ENCODE measurements around the gene MTA3. TPM values are rescaled to one million over a fixed set of nuclear protein-coding genes. Genes with fewer than 3 reads are reported as not detected.

MTA3 gene
- total RNA-seq, 4 donors from 2014 or later: 6.6 to 21.6 (median 9.5) TPM

- peaks cover 30 to 32% of the 10 kb centered on the region in 2 donors for H3K4me1 ChIP-seq
- no peak for DNase-seq
- no peaks in the 10 kb centered on the region for H3K27me3 ChIP-seq
- H3K36me3 ChIP-seq: no peaks in the 10 kb centered on the region
- TF ChIP-seq POLR2A (IDR thresholded peaks at IDR 0.05): no peak
- no peak for TF ChIP-seq CTCF (IDR thresholded peaks at IDR 0.05 in 4 of 5, conservative IDR thresholded peaks at IDR 0.05 in 1 of 5)
- no peak for ATAC-seq
- no peak overlapping the region for H3K4me3 ChIP-seq
- no peaks in the 10 kb centered on the region for H3K9me3 ChIP-seq
- intact Hi-C loops (cut with DNase I; ENCODE audit: low total_unique reads) (loop anchor here (10.0 kb wide), 1 partner anchor 681 kb away; no protein-coding TSS in a partner anchor), in situ Hi-C loops (cut with MboI; ENCODE audit: low sequenced_read_pairs in 4 of 4) (no loop called here)
- peak overlapping the region in 2 of 4 donors; percentile 88 to 93 for H3K27ac ChIP-seq
Measured at GRCh38 chr2:42756150-42756775, 187.8 kb downstream of the MTA3 start.

DNA sequence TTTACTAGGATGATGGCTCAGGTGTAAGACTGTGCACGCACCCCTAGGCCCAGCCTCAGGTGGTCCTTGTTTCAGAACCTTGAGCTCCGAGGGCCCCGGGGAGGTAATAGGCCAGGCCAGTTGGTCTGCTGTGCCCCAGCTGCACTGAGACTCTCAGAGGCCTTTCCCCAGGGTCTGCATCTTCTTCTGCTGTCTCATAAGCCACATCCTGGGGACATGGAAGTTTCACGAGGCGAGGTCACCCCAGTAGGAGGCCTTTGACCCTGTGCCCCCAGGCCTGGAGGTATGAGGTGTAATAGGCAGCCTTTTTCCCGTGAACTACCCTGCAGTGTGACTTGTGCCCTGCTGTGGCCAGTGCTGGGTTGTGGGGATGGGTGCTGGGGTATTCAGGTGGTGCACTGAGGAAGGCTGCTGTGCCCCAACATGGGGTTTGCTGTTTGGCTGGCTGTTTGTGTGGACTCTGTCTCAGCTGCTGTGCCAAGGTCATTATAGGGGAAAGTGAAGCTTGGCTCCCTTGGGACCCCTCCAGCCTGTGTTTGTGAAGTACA is 188.6 kb downstream of the MTA3 start:
- H3K27me3 ChIP-seq: no peaks in the 10 kb centered on the region
- no peak overlapping the region for H3K27ac ChIP-seq
- intact Hi-C loops (cut with DNase I; ENCODE audit: low total_unique reads): loop anchor here (10.0 kb wide), 1 partner anchor 682 kb away; no protein-coding TSS in a partner anchor
- peaks cover 30 to 32% of the 10 kb centered on the region in 2 donors for H3K4me1 ChIP-seq
- H3K9me3 ChIP-seq: no peaks in the 10 kb centered on the region
- no peak overlapping the region for H3K4me3 ChIP-seq
- no peaks in the 10 kb centered on the region for H3K36me3 ChIP-seq
- in situ Hi-C loops (cut with MboI; ENCODE audit: low sequenced_read_pairs in 4 of 4): no loop called here
- no peak for TF ChIP-seq CTCF (IDR thresholded peaks at IDR 0.05 in 4 of 5, conservative IDR thresholded peaks at IDR 0.05 in 1 of 5)
- no peak for TF ChIP-seq POLR2A (IDR thresholded peaks at IDR 0.05)
- no peak for DNase-seq
- no peak for ATAC-seq

- in situ Hi-C loops (cut with MboI; ENCODE audit: low sequenced_read_pairs in 4 of 4): no loop called here
- Histone ChIP-seq H3K4me3 (no peak overlapping the region), H3K27ac (no peak overlapping the region), H3K4me1 (peaks cover 27% of the 10 kb centered on the region in 2 donors), H3K36me3 (no peaks in the 10 kb centered on the region), H3K27me3 (no peaks in the 10 kb centered on the region), H3K9me3 (no peaks in the 10 kb centered on the region)
- DNase-seq (no peak), ATAC-seq (no peak)
- intact Hi-C loops (cut with DNase I; ENCODE audit: low total_unique reads): loop anchor here (10.0 kb wide), 1 partner anchor 683 kb away; no protein-coding TSS in a partner anchor
- no peak for TF ChIP-seq POLR2A (IDR thresholded peaks at IDR 0.05)
- no peak for TF ChIP-seq CTCF (IDR thresholded peaks at IDR 0.05 in 4 of 5, conservative IDR thresholded peaks at IDR 0.05 in 1 of 5)
Measured at GRCh38 chr2:42757981-42758740, 189.7 kb downstream of the MTA3 start.

- no peak for ATAC-seq
- in situ Hi-C loops (cut with MboI; ENCODE audit: low sequenced_read_pairs in 4 of 4) (no loop called here), intact Hi-C loops (cut with DNase I; ENCODE audit: low total_unique reads) (loop anchor here (10.0 kb wide), 1 partner anchor 684 kb away; no protein-coding TSS in a partner anchor)
- no peak for DNase-seq
- H3K4me1 ChIP-seq: peaks cover 21% of the 10 kb centered on the region in 2 donors
- H3K36me3 ChIP-seq: no peaks in the 10 kb centered on the region
- no peaks in the 10 kb centered on the region for H3K27me3 ChIP-seq
- no peak overlapping the region for H3K27ac ChIP-seq
- no peak overlapping the region for H3K4me3 ChIP-seq
- TF ChIP-seq CTCF (IDR thresholded peaks at IDR 0.05 in 4 of 5, conservative IDR thresholded peaks at IDR 0.05 in 1 of 5) (no peak), POLR2A (IDR thresholded peaks at IDR 0.05) (no peak)
- H3K9me3 ChIP-seq: no peaks in the 10 kb centered on the region
Measured at GRCh38 chr2:42758751-42759150, 190.3 kb downstream of the MTA3 start.
